Esophagus squamous epithelium (tissue), 4 donors: ENCODE data around the gene S100A3.

Experiments used
- POLR2A ChIP-seq, 4 donors: fragments of 450-650 bp; IDR thresholded peaks; one replicate each; pipeline ENCODE4 v1.6.1; 2017; ENCODE audit warnings: antibody characterized with exemption in 4 of 4, mild to moderate bottlenecking in 4 of 4, moderate library complexity in 3 of 4
- TF ChIP-seq, protein P1 (sequence below), 6 experiments: fragments of 450-650 bp in 4 of 6; fragments of 200-600 bp in 2 of 6; sonication (generic) in 2 of 6; IDR thresholded peaks; one replicate each; pipeline ENCODE4 v1.5.1; 2016 to 2019; ENCODE audit warnings: antibody characterized with exemption in 6 of 6, mild to moderate bottlenecking in 4 of 6, moderate library complexity in 4 of 6

DNA sequence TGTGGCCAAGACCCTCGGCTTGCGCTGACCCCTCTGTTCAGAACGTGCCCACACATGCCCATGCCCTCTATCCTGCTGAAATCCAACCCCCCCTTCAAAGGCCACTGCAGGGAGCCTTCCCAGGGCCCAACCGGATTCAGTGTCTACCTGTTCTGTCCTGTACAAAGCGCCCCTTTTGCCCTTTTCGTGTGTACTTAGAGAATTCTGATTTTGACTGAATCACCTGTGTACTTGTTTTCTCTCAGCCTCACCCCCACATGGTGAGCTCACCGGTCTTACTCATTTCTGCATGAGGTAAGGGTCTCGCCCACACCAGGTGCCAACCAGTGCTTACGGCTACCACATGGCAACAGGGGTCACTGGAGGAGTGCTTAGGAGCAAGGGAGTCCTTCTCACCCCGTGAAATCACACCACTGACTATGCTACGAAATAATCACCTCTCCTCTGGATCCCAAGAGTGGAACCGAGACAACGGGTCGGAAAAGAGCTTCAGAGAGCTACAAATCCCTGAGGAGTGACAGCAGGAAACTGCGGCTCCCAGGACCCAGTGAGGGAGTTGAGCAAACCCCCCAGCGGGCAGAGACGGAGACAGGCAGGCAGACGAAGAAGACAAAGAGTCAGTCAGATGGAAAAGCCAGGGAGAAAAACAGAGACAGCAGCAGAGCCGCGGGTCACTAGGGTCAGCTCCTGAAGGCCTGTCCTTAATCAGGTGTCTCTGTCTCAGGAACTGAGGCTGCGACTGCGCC lies 18.7 kb upstream of the S100A3 start:
- TF ChIP-seq POLR2A (IDR thresholded peaks at IDR 0.05): no peak
- TF ChIP-seq, protein P1, sequence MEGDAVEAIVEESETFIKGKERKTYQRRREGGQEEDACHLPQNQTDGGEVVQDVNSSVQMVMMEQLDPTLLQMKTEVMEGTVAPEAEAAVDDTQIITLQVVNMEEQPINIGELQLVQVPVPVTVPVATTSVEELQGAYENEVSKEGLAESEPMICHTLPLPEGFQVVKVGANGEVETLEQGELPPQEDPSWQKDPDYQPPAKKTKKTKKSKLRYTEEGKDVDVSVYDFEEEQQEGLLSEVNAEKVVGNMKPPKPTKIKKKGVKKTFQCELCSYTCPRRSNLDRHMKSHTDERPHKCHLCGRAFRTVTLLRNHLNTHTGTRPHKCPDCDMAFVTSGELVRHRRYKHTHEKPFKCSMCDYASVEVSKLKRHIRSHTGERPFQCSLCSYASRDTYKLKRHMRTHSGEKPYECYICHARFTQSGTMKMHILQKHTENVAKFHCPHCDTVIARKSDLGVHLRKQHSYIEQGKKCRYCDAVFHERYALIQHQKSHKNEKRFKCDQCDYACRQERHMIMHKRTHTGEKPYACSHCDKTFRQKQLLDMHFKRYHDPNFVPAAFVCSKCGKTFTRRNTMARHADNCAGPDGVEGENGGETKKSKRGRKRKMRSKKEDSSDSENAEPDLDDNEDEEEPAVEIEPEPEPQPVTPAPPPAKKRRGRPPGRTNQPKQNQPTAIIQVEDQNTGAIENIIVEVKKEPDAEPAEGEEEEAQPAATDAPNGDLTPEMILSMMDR (IDR thresholded peaks at IDR 0.05): no peak
